ENCODE data around the gene SNRNP27. TPM values are rescaled to one million over a fixed set of nuclear protein-coding genes. Genes with fewer than 3 reads are reported as not detected.
A peak's percentile ranks its signal among the peaks of the same experiment; 100 is the strongest.

The SNRNP27 gene
- total and polyA plus RNA-seq, 9 of the 15 experiments (the other 6 are each of a cell fraction or from before 2014, with no cell fraction given): 29.2 to 102 (median 65.7) TPM

- TF ChIP-seq ZBTB26 (CRISPR knock-in tag; IDR thresholded peaks at IDR 0.05): peak; percentile 74; the same call in 1 of the 2 replicates
- no peak for TF ChIP-seq ARID3B (CRISPR knock-in tag; IDR thresholded peaks at IDR 0.05; ENCODE audit: borderline replicate concordance)
- no peak for TF ChIP-seq ZBTB5 (IDR thresholded peaks at IDR 0.05)
- TF ChIP-seq TGIF2 (CRISPR knock-in tag; IDR thresholded peaks at IDR 0.05): no peak
- no peak for TF ChIP-seq RUNX1 (IDR thresholded peaks at IDR 0.05; ENCODE audit: low read depth)
- TF ChIP-seq BRD9 (IDR thresholded peaks at IDR 0.05; ENCODE audit: low read depth, partially characterized antibody): no peak
- TF ChIP-seq SMARCE1 (IDR thresholded peaks at IDR 0.05): peak; percentile 28; the same call in 1 of the 2 replicates
- no peak for TF ChIP-seq STAT6 (CRISPR knock-in tag; IDR thresholded peaks at IDR 0.05)
- TF ChIP-seq PRMT5 (CRISPR knock-in tag; IDR thresholded peaks at IDR 0.05): no peak
- TF ChIP-seq TAL1 (IDR thresholded peaks at IDR 0.05): no peak
- TF ChIP-seq SIN3B (IDR thresholded peaks at IDR 0.05; ENCODE audit: low read depth): no peak
- no peak for TF ChIP-seq ZNF644 (tag; IDR thresholded peaks at IDR 0.05; ENCODE audit: low read depth)
- TF ChIP-seq SMC3 (conservative IDR thresholded peaks at IDR 0.05; ENCODE audit: insufficient read depth, low read depth, low read length): no peak
- no peak for TF ChIP-seq ZNF431 (CRISPR knock-in tag; IDR thresholded peaks at IDR 0.05)
- no peak for TF ChIP-seq MITF (IDR thresholded peaks at IDR 0.05)
- no peak for TF ChIP-seq MEF2D (tag; conservative IDR thresholded peaks at IDR 0.05; ENCODE audit: low read depth)
- no peak for TF ChIP-seq ZNF507 (tag; conservative IDR thresholded peaks at IDR 0.05)
- TF ChIP-seq ZNF436 (CRISPR knock-in tag; IDR thresholded peaks at IDR 0.05): no peak
- peak; percentile 69 for TF ChIP-seq ZNF263 (CRISPR knock-in tag; IDR thresholded peaks at IDR 0.05; ENCODE audit: borderline replicate concordance)
Measured at GRCh38 chr2:69902213-69902922, 8.6 kb downstream of the SNRNP27 start (continued).
